Activated B cell treated with CpG ODN at 0.5 μM for 24 hours (primary cell): ENCODE results near the gene LYZL1. TPM values are rescaled to one million over a fixed set of nuclear protein-coding genes. Genes with fewer than 3 reads are reported as not detected.
"Not testable (repeated sequence)": the region's sequence is repeated elsewhere in the genome, so short reads cannot be mapped to it uniquely, and the experiment has no call there.

ENCODE experiments used
- ATAC-seq: fragments of 200-7000 bp; cut with Tn5 transposase; one replicate; pipeline ENCODE4 v1.10.0; 2021; ENCODE audit warnings: low read depth, mild to moderate bottlenecking, moderate library complexity
- CTCF ChIA-PET: fragments of 350-600 bp; sonication (Branson Sonifier 250); formaldehyde crosslinking; loops from one replicate; lab custom pipeline; 2021; ENCODE audit warnings: antibody characterized with exemption; lab: Charles Lee
- POLR2A ChIA-PET: fragments of 350-600 bp; sonication (Branson Sonifier 250); formaldehyde crosslinking; loops from one replicate; lab custom pipeline; 2021; ENCODE audit warnings: antibody characterized with exemption; lab: Charles Lee
- DNase-seq: peaks from one replicate; pipeline ENCODE4 v3.0.0; 2022
- H3K27ac Mint-ChIP-seq: one replicate; pipeline ENCODE4 v1.8.0; 2020; ENCODE audit warnings: mixed read lengths
- H3K27me3 Mint-ChIP-seq: one replicate; pipeline ENCODE4 v1.8.0; 2021; ENCODE audit warnings: mixed read lengths
- H3K36me3 Mint-ChIP-seq: one replicate; pipeline ENCODE4 v1.8.0; 2021; ENCODE audit warnings: low read depth, mixed read lengths
- H3K4me1 Mint-ChIP-seq: one replicate; pipeline ENCODE4 v1.8.0; 2021; ENCODE audit warnings: mixed read lengths
- H3K4me3 Mint-ChIP-seq: one replicate; pipeline ENCODE4 v1.8.0; 2020; ENCODE audit warnings: mild to moderate bottlenecking, mixed read lengths
- H3K9me3 Mint-ChIP-seq: one replicate; pipeline ENCODE4 v1.8.0; 2020; ENCODE audit warnings: mixed read lengths
- CTCF ChIP-seq: fragments of 200-600 bp; IDR thresholded peaks from one replicate; pipeline ENCODE4 v1.8.0; 2022; ENCODE audit warnings: antibody characterized with exemption, mild to moderate bottlenecking
- intact Hi-C: fragments of 100-400 bp; cut with micrococcal nuclease; formaldehyde crosslinking; loops from one replicate; pipeline ENCODE4 v1.15.1; 2024
- total RNA-seq: library from RNA; stranded (reverse); gene quantifications from 2 replicates; pipeline ENCODE4 v1.2.3, GENCODE V29; 2022

Gene LYZL1
- total RNA-seq, 1 donor from 2014 or later = not detected

GRCh38 chr10:29355411-29355991 is 66.6 kb downstream of the LYZL1 start:
- no peak for ATAC-seq
- Mint-ChIP-seq H3K4me3 (no peak overlapping the region), H3K27ac (no peak overlapping the region), H3K9me3 (no peaks in the 10 kb centered on the region), H3K4me1 (no peaks in the 10 kb centered on the region), H3K36me3 (no peaks in the 10 kb centered on the region), H3K27me3 (no peaks in the 10 kb centered on the region)
- no peak for DNase-seq
- POLR2A ChIA-PET = no interaction called here
- no peak for TF ChIP-seq CTCF
- intact Hi-C loops = no loop called here
- CTCF ChIA-PET = no interaction called here

DNA sequence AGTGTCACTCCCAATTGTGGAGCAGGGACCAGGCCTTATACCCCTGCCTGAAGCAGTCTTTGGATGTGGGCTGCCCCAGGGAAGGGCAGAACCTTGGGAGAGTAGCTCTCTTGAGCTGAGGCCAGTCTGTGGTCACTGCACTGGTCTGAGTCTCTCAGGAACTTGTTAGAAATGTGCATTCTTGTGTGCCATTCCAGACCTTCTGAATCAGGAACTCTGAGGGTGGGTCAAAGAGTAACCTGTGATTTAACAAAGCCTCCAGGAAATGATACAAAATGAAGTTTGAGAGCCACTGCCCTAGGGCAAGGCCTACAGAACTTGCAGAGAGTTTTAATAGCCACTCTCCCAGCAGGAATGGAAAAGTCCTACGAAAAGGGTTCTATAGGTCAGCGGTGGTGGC is 68.1 kb downstream of the LYZL1 start:
- H3K27me3 Mint-ChIP-seq = no peaks in the 10 kb centered on the region
- ChIA-PET POLR2A (no interaction called here), CTCF (no interaction called here)
- H3K36me3 Mint-ChIP-seq = no peaks in the 10 kb centered on the region
- DNase-seq (no peak), ATAC-seq (no peak)
- TF ChIP-seq CTCF = no peak
- H3K4me1 Mint-ChIP-seq = no peaks in the 10 kb centered on the region
- no peak overlapping the region for H3K27ac Mint-ChIP-seq
- intact Hi-C loops = no loop called here
- no peak overlapping the region for H3K4me3 Mint-ChIP-seq
- no peaks in the 10 kb centered on the region for H3K9me3 Mint-ChIP-seq

- H3K4me1 Mint-ChIP-seq = no peaks in the 10 kb centered on the region
- CTCF ChIA-PET = no interaction called here
- intact Hi-C loops = no loop called here
- H3K9me3 Mint-ChIP-seq = no peaks in the 10 kb centered on the region
- no peak for TF ChIP-seq CTCF
- no peaks in the 10 kb centered on the region for H3K27me3 Mint-ChIP-seq
- ATAC-seq (no peak), DNase-seq (no peak)
- H3K36me3 Mint-ChIP-seq = no peaks in the 10 kb centered on the region
- no peak overlapping the region for H3K27ac Mint-ChIP-seq
- POLR2A ChIA-PET = no interaction called here
- no peak overlapping the region for H3K4me3 Mint-ChIP-seq
Observed at GRCh38 chr10:29358010-29358616, 69.2 kb downstream of the LYZL1 start.

DNA sequence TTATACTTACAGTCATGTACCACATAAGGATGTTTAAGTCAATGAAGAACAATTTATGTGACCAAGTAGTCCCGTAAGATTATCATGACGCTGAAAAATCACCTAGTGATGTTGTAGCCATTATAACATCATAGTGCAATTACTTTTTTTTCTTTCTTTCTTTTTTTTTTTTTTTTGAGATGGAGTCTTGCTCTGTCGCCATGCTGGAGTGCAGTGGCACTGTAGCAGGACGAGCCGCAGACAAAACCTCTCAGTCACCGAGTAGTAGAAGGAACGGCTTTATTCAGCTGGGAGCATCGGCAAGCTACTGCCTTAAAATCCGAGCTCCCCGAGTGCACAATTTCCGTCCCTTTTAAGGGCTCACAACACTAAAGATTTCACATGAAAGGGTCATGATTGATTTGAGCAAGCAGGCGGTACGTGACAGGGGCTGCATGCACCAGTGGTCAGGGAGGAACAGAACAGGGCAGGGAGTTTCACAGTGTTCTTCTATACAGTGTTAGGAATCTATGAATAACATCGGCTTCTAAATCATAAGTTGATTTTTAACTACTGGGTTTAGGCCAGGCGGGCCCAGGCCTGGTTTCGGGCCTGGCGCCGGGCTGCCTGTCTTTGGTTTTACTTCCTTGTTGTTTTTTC is 71.5 kb downstream of the LYZL1 start:
- CTCF ChIA-PET, H3K36me3 Mint-ChIP-seq, intact Hi-C loops, H3K9me3 Mint-ChIP-seq, H3K27me3 Mint-ChIP-seq, H3K4me1 Mint-ChIP-seq, POLR2A ChIA-PET, H3K27ac Mint-ChIP-seq, ATAC-seq, H3K4me3 Mint-ChIP-seq, DNase-seq: not testable (repeated sequence)
